HG02610 (cell line): ENCODE data around the gene ALLC.

Source experiments
- ATAC-seq: cut with Tn5 transposase; IDR thresholded peaks from one replicate; pipeline ENCODE4 v1.9.1; 2021; ENCODE audit warnings: mild to moderate bottlenecking, moderate library complexity; ENCODE audit not compliant: unreplicated experiment

ALLC gene

GRCh38 chr2:3708576-3708975 lies 50.6 kb downstream of the ALLC start:
- ATAC-seq: no peak

GRCh38 chr2:3709225-3709624 lies 51.2 kb downstream of the ALLC start:
- ATAC-seq: no peak

GRCh38 chr2:3712424-3712823 lies 54.4 kb downstream of the ALLC start:
- no peak for ATAC-seq

GRCh38 chr2:3712831-3713503 lies 55.0 kb downstream of the ALLC start:
- ATAC-seq: no peak

- ATAC-seq: no peak
Measured at GRCh38 chr2:3718679-3719078, 60.7 kb downstream of the ALLC start.

GRCh38 chr2:3725002-3725401 lies 67.0 kb downstream of the ALLC start:
- ATAC-seq: no peak

GRCh38 chr2:3725458-3726250 lies 67.7 kb downstream of the ALLC start:
- ATAC-seq: no peak

- ATAC-seq: no peak
Measured at GRCh38 chr2:3726511-3726910, 68.5 kb downstream of the ALLC start.

- no peak for ATAC-seq
Measured at GRCh38 chr2:3727397-3728045, 69.5 kb downstream of the ALLC start.

- ATAC-seq: no peak
Measured at GRCh38 chr2:3728104-3729054, 70.4 kb downstream of the ALLC start.

- no peak for ATAC-seq
Measured at GRCh38 chr2:3729055-3729448, 71.1 kb downstream of the ALLC start.

GRCh38 chr2:3729786-3730185 lies 71.8 kb downstream of the ALLC start:
- no peak for ATAC-seq

- ATAC-seq: no peak
Measured at GRCh38 chr2:3730646-3731045, 72.6 kb downstream of the ALLC start.

GRCh38 chr2:3731829-3732228 lies 73.8 kb downstream of the ALLC start:
- no peak for ATAC-seq

GRCh38 chr2:3736112-3736511 lies 78.1 kb downstream of the ALLC start:
- ATAC-seq: no peak

GRCh38 chr2:3737128-3737527 lies 79.1 kb downstream of the ALLC start:
- ATAC-seq: no peak

- ATAC-seq: no peak
Measured at GRCh38 chr2:3738454-3738853, 80.5 kb downstream of the ALLC start.

- ATAC-seq: no peak
Measured at GRCh38 chr2:3739313-3739712, 81.3 kb downstream of the ALLC start.

- ATAC-seq: no peak
Measured at GRCh38 chr2:3741396-3741795, 83.4 kb downstream of the ALLC start.

- no peak for ATAC-seq
Measured at GRCh38 chr2:3741867-3742602, 84.0 kb downstream of the ALLC start.
